ENCODE results near the gene TMEM63A. TPM values are rescaled to one million over a fixed set of nuclear protein-coding genes. Genes with fewer than 3 reads are reported as not detected.

The TMEM63A gene
- total and polyA plus RNA-seq, 2 of the 13 experiments (the other 11 are each of a cell fraction or from before 2014, with no cell fraction given), result 23.9 to 53.3 TPM

DNA sequence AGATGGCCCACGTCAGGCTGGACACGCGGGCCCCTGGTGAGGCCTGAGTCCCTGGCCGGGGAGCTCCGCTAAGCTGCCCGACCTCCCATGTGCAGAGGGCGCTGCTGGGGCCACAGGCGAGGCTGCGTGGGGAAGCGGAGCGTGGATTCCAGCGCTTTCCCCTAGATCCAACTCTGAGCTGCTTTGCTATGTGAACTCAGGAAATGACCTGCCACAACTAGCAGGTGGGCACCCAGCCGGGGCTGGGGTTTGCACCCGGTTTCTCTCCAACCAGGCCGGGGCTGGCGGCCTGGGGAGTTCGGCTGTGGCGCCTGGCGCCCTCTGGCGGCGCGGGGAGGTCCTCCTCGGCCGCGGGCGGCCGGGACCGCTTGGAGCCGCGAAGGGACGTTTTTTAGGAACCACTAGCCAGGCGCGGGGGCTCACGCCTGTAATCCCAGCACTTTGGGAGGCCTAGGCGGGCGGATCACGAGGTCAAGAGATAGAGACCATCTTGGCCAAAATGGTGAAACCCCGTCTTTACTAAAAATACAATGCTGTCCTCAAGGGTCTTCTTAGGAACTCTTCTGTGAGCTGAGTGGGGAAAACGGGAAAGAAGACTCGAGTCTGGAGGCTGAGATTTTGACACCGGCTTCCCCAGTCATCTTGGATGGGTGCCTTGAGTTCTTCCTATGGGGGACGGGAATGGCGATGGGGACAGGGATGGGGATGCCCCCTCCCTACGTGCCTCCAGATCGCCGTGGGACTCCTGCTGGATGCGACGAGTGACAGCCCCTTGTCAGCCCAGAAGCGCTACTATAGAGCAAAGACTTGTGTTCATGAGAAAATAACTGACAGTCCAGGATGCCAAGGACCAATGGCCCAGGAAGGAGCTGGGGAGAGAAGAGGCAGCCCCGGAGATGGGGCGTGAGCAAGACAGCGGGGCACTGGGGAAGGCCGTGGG, 29.3 kb upstream of the TMEM63A start (continued):
- no peak for TF ChIP-seq ZNF3 (CRISPR knock-in tag; IDR thresholded peaks at IDR 0.05)
- no peak for TF ChIP-seq ZBTB20 (CRISPR knock-in tag; IDR thresholded peaks at IDR 0.05; ENCODE audit: borderline replicate concordance, low read depth)
- TF ChIP-seq MAZ (IDR thresholded peaks at IDR 0.05; ENCODE audit: borderline replicate concordance, low read depth, low read length), result no peak
- TF ChIP-seq MAZ (CRISPR knock-in tag; IDR thresholded peaks at IDR 0.05; ENCODE audit: low read depth), result no peak
- TF ChIP-seq ATM (IDR thresholded peaks at IDR 0.05; ENCODE audit: borderline replicate concordance), result no peak
- TF ChIP-seq IRF1 (CRISPR knock-in tag; IDR thresholded peaks at IDR 0.05; ENCODE audit: low read depth), result no peak
- TF ChIP-seq CHCHD3 (CRISPR knock-in tag; IDR thresholded peaks at IDR 0.05), result no peak
- TF ChIP-seq, protein P1, sequence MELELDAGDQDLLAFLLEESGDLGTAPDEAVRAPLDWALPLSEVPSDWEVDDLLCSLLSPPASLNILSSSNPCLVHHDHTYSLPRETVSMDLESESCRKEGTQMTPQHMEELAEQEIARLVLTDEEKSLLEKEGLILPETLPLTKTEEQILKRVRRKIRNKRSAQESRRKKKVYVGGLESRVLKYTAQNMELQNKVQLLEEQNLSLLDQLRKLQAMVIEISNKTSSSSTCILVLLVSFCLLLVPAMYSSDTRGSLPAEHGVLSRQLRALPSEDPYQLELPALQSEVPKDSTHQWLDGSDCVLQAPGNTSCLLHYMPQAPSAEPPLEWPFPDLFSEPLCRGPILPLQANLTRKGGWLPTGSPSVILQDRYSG (CRISPR knock-in tag; IDR thresholded peaks at IDR 0.05), result no peak
- no peak for TF ChIP-seq HNRNPK (IDR thresholded peaks at IDR 0.05; ENCODE audit: low read depth, low read length, poor library complexity, severe bottlenecking)
- TF ChIP-seq, protein P2, sequence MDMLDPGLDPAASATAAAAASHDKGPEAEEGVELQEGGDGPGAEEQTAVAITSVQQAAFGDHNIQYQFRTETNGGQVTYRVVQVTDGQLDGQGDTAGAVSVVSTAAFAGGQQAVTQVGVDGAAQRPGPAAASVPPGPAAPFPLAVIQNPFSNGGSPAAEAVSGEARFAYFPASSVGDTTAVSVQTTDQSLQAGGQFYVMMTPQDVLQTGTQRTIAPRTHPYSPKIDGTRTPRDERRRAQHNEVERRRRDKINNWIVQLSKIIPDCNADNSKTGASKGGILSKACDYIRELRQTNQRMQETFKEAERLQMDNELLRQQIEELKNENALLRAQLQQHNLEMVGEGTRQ (IDR thresholded peaks at IDR 0.05; ENCODE audit: low read depth, low read length), result no peak
- TF ChIP-seq, protein P2 (CRISPR knock-in tag; IDR thresholded peaks at IDR 0.05; ENCODE audit: borderline replicate concordance), result no peak
- TF ChIP-seq ZNF550 (CRISPR knock-in tag; IDR thresholded peaks at IDR 0.05; ENCODE audit: borderline replicate concordance), result no peak
- no peak for TF ChIP-seq AGO1 (IDR thresholded peaks at IDR 0.05; ENCODE audit: low read depth, low read length, poor library complexity, severe bottlenecking)
- TF ChIP-seq ZNF468 (CRISPR knock-in tag; IDR thresholded peaks at IDR 0.05), result no peak
- TF ChIP-seq ZNF264 (CRISPR knock-in tag; IDR thresholded peaks at IDR 0.05), result 0 out of 2 replicates have a peak, but pooled peaks have one; percentile 16
- TF ChIP-seq ATAD3A (CRISPR knock-in tag; IDR thresholded peaks at IDR 0.05), result no peak
- TF ChIP-seq, protein P3, sequence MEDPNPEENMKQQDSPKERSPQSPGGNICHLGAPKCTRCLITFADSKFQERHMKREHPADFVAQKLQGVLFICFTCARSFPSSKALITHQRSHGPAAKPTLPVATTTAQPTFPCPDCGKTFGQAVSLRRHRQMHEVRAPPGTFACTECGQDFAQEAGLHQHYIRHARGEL (CRISPR knock-in tag; IDR thresholded peaks at IDR 0.05), result no peak
- TF ChIP-seq TEAD3 (CRISPR knock-in tag; optimal IDR thresholded peaks at IDR 0.05; ENCODE audit: borderline replicate concordance), result peak; percentile 4
- no peak for TF ChIP-seq MEIS1 (CRISPR knock-in tag; IDR thresholded peaks at IDR 0.05; ENCODE audit: borderline replicate concordance)
- peak; percentile 36; the same call in 1 of the 2 replicates for TF ChIP-seq HOXA3 (CRISPR knock-in tag; IDR thresholded peaks at IDR 0.05)
- TF ChIP-seq FIP1L1 (IDR thresholded peaks at IDR 0.05; ENCODE audit: borderline replicate concordance, insufficient read depth, low read depth, low read length), result no peak
- no peak for TF ChIP-seq LCORL (IDR thresholded peaks at IDR 0.05)
- TF ChIP-seq LCORL (CRISPR knock-in tag; IDR thresholded peaks at IDR 0.05), result 0 out of 2 replicates have a peak, but pooled peaks have one; percentile 24
- TF ChIP-seq, protein P4, sequence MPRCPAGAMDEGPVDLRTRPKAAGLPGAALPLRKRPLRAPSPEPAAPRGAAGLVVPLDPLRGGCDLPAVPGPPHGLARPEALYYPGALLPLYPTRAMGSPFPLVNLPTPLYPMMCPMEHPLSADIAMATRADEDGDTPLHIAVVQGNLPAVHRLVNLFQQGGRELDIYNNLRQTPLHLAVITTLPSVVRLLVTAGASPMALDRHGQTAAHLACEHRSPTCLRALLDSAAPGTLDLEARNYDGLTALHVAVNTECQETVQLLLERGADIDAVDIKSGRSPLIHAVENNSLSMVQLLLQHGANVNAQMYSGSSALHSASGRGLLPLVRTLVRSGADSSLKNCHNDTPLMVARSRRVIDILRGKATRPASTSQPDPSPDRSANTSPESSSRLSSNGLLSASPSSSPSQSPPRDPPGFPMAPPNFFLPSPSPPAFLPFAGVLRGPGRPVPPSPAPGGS (CRISPR knock-in tag; IDR thresholded peaks at IDR 0.05), result no peak

All from HepG2 (cell line).